HG02884 (cell line): Measurements from ENCODE around the gene STX8.
"Not testable (repeated sequence)": the region's sequence is repeated elsewhere in the genome, so short reads cannot be mapped to it uniquely, and the experiment has no call there.

Experiments used
- ATAC-seq: cut with Tn5 transposase; IDR thresholded peaks from one replicate; pipeline ENCODE4 v1.9.1; 2021; ENCODE audit warnings: mild to moderate bottlenecking, moderate library complexity; ENCODE audit not compliant: unreplicated experiment

The STX8 gene

GRCh38 chr17:9512323-9513168 lies 63.1 kb downstream of the STX8 start:
- no peak for ATAC-seq

- no peak for ATAC-seq
Observed at GRCh38 chr17:9509236-9509816, 66.3 kb downstream of the STX8 start.

GRCh38 chr17:9499041-9499440 lies 76.6 kb downstream of the STX8 start:
- no peak for ATAC-seq

- no peak for ATAC-seq
Observed at GRCh38 chr17:9498490-9498889, 77.1 kb downstream of the STX8 start.

GRCh38 chr17:9488556-9488955 lies 87.1 kb downstream of the STX8 start:
- ATAC-seq = no peak

- no peak for ATAC-seq
Observed at GRCh38 chr17:9487406-9487805, 88.2 kb downstream of the STX8 start.

GRCh38 chr17:9484789-9485188 lies 90.8 kb downstream of the STX8 start:
- no peak for ATAC-seq

GRCh38 chr17:9479964-9480363 lies 95.7 kb downstream of the STX8 start:
- no peak for ATAC-seq

- ATAC-seq = no peak
Observed at GRCh38 chr17:9478889-9479288, 96.7 kb downstream of the STX8 start.

- no peak for ATAC-seq
Observed at GRCh38 chr17:9475101-9475658, 100.4 kb downstream of the STX8 start.

- ATAC-seq = no peak
Observed at GRCh38 chr17:9473711-9474110, 101.9 kb downstream of the STX8 start.

GRCh38 chr17:9472541-9472940 lies 103.1 kb downstream of the STX8 start:
- ATAC-seq = no peak

GRCh38 chr17:9472094-9472493 lies 103.5 kb downstream of the STX8 start:
- no peak for ATAC-seq

- ATAC-seq = no peak
Observed at GRCh38 chr17:9470171-9470570, 105.4 kb downstream of the STX8 start.

- ATAC-seq = no peak
Observed at GRCh38 chr17:9468937-9469336, 106.7 kb downstream of the STX8 start.

- ATAC-seq = no peak
Observed at GRCh38 chr17:9468532-9468931, 107.1 kb downstream of the STX8 start.

- ATAC-seq = no peak
Observed at GRCh38 chr17:9467518-9467917, 108.1 kb downstream of the STX8 start.

GRCh38 chr17:9465210-9465921 lies 110.3 kb downstream of the STX8 start:
- no peak for ATAC-seq

- ATAC-seq = no peak
Observed at GRCh38 chr17:9457005-9457404, 118.6 kb downstream of the STX8 start.

GRCh38 chr17:9456330-9456729 lies 119.3 kb downstream of the STX8 start:
- no peak for ATAC-seq

GRCh38 chr17:9451934-9452333 lies 123.7 kb downstream of the STX8 start:
- ATAC-seq = no peak

GRCh38 chr17:9447298-9447697 lies 128.3 kb downstream of the STX8 start:
- ATAC-seq = not testable (repeated sequence)
